ENCODE data around the gene MGAT5. TPM values are rescaled to one million over a fixed set of nuclear protein-coding genes. Genes with fewer than 3 reads are reported as not detected.

Gene MGAT5
- total RNA-seq, 1 donor from 2014 or later = 32.5 TPM

DNA sequence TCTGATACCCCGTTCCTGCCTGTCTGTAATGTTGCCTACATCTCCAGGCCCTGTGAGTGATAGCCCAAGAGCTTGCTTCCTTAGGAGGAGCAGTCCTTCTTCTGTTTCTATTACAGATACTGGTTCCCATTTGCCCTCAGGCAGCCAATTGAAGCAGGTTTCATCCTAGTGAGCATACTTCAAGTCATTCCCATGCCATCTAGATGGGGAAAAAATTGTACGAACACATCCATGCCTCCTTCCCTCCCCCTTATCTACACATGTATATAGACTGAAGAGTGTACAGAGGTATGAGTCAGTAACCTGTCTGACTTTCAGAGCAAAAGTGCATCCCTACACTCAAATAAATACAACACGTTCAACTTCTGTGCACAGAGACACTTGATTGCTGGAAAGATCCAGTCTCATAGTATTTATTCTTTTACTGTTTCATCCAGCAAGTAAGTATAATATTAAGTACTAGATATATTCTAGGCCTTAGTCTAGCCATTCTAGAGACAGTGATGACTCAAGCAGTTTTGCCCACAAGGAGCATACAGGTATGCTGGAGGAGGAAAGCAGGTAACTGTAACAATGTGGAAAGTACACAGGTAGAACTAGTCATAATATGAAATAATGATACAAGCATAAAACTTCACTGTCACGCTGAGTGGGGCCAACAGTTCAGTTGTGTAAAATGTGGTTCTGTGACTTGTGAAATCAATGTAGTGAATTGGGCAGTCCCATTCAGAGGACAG lies 153.4 kb downstream of the MGAT5 start:
- H3K36me3 ChIP-seq (ENCODE audit: control insufficient read depth, insufficient read depth, low read length) = no peaks in the 10 kb centered on the region
- no peaks in the 10 kb centered on the region for H3K27me3 ChIP-seq (ENCODE audit: control insufficient read depth, insufficient read depth, low read length)
- DNase-seq (ENCODE audit: low read depth) = no peak
- H3K4me3 ChIP-seq (ENCODE audit: low read depth, low read length) = no peak overlapping the region
- TF ChIP-seq, protein P1, sequence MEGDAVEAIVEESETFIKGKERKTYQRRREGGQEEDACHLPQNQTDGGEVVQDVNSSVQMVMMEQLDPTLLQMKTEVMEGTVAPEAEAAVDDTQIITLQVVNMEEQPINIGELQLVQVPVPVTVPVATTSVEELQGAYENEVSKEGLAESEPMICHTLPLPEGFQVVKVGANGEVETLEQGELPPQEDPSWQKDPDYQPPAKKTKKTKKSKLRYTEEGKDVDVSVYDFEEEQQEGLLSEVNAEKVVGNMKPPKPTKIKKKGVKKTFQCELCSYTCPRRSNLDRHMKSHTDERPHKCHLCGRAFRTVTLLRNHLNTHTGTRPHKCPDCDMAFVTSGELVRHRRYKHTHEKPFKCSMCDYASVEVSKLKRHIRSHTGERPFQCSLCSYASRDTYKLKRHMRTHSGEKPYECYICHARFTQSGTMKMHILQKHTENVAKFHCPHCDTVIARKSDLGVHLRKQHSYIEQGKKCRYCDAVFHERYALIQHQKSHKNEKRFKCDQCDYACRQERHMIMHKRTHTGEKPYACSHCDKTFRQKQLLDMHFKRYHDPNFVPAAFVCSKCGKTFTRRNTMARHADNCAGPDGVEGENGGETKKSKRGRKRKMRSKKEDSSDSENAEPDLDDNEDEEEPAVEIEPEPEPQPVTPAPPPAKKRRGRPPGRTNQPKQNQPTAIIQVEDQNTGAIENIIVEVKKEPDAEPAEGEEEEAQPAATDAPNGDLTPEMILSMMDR (IDR thresholded peaks at IDR 0.05; ENCODE audit: insufficient read depth, low read length, poor library complexity, severe bottlenecking) = no peak

DNA sequence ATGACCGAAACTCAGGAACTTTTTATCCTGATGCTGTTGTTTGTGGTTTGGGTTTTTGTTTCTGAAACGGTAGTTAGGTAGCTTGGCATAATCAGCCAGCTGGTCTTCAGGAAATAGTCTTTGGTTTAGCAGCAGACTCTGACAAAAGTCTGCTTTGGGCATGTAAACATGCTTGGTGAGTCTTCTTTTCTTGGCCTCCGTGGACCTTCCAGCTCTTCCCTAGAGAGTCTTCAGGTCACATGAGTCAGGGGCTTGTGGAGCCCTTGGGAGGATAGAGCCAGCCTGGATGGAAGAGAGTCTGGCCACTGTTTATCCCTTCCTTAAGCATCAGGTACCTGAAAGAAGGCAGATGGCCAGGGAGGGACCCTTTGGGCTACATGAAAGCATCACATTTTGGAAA lies 154.5 kb downstream of the MGAT5 start:
- no peaks in the 10 kb centered on the region for H3K36me3 ChIP-seq (ENCODE audit: control insufficient read depth, insufficient read depth, low read length)
- no peak for DNase-seq (ENCODE audit: low read depth)
- H3K4me3 ChIP-seq (ENCODE audit: low read depth, low read length) = no peak overlapping the region
- no peaks in the 10 kb centered on the region for H3K27me3 ChIP-seq (ENCODE audit: control insufficient read depth, insufficient read depth, low read length)
- TF ChIP-seq, protein P1 (IDR thresholded peaks at IDR 0.05; ENCODE audit: insufficient read depth, low read length, poor library complexity, severe bottlenecking) = no peak

DNA sequence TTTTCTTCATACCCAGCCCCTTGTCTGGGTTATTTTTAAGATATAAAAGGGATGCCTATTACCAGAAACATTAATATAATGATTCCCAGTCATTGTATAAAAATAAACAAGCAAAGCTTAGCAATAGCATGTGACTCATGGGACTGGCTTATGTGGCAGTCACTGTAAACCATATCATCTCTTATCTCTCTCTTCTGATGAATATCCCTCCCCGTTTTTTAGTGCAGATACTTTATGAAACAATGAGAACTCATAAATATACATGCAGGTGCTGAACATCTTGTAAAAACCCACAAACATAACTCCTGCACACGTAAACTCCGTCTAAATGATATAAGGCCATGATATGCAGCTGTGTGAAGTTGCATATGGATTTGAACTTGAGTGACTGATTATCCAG lies 154.9 kb downstream of the MGAT5 start:
- H3K27me3 ChIP-seq (ENCODE audit: control insufficient read depth, insufficient read depth, low read length) = no peaks in the 10 kb centered on the region
- TF ChIP-seq, protein P1 (IDR thresholded peaks at IDR 0.05; ENCODE audit: insufficient read depth, low read length, poor library complexity, severe bottlenecking) = no peak
- no peaks in the 10 kb centered on the region for H3K36me3 ChIP-seq (ENCODE audit: control insufficient read depth, insufficient read depth, low read length)
- H3K4me3 ChIP-seq (ENCODE audit: low read depth, low read length) = no peak overlapping the region
- no peak for DNase-seq (ENCODE audit: low read depth)

DNA sequence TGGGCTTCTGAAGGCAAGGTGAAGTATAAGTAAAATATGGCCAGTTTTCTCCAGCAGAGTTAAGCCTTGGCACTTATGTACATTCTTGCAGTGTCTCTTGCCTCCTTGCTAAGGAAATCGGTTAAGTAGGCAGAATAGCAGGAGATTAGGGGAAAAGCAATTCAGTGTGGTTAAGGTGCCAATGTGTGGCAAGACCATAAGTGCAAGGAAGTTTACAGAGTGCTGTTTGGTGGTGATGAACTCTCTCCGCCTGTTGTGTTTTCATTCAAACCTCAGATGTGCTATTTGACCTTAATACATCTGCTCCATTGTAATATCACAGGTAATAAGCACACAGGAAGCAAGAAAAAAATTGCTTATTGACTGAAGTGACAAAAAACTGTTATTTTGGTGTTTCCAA lies 156.1 kb downstream of the MGAT5 start:
- H3K4me3 ChIP-seq (ENCODE audit: low read depth, low read length) = no peak overlapping the region
- TF ChIP-seq, protein P1 (IDR thresholded peaks at IDR 0.05; ENCODE audit: insufficient read depth, low read length, poor library complexity, severe bottlenecking) = no peak
- no peaks in the 10 kb centered on the region for H3K27me3 ChIP-seq (ENCODE audit: control insufficient read depth, insufficient read depth, low read length)
- no peak for DNase-seq (ENCODE audit: low read depth)
- no peaks in the 10 kb centered on the region for H3K36me3 ChIP-seq (ENCODE audit: control insufficient read depth, insufficient read depth, low read length)

DNA sequence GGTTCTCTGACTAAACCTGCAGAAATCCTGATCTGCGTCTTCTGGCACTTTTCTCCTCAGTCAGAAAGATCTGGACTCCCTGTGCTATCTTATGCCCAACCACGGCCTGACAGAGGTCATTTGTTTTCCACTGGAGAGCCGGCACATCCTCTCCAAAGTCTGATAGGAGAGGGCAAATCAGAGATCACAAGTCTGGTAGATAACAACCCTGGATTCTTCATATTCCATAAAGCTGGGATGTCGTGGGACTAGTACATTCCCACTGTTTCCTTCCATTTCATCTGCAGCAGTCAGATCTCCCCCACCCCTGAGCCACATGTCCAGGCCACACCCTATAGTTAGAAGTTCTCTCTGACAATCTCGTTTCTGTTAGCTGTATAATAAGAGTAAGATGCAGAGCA lies 157.0 kb downstream of the MGAT5 start:
- no peak overlapping the region for H3K4me3 ChIP-seq (ENCODE audit: low read depth, low read length)
- no peaks in the 10 kb centered on the region for H3K27me3 ChIP-seq (ENCODE audit: control insufficient read depth, insufficient read depth, low read length)
- no peaks in the 10 kb centered on the region for H3K36me3 ChIP-seq (ENCODE audit: control insufficient read depth, insufficient read depth, low read length)
- TF ChIP-seq, protein P1 (IDR thresholded peaks at IDR 0.05; ENCODE audit: insufficient read depth, low read length, poor library complexity, severe bottlenecking) = no peak
- DNase-seq (ENCODE audit: low read depth) = no peak

DNA sequence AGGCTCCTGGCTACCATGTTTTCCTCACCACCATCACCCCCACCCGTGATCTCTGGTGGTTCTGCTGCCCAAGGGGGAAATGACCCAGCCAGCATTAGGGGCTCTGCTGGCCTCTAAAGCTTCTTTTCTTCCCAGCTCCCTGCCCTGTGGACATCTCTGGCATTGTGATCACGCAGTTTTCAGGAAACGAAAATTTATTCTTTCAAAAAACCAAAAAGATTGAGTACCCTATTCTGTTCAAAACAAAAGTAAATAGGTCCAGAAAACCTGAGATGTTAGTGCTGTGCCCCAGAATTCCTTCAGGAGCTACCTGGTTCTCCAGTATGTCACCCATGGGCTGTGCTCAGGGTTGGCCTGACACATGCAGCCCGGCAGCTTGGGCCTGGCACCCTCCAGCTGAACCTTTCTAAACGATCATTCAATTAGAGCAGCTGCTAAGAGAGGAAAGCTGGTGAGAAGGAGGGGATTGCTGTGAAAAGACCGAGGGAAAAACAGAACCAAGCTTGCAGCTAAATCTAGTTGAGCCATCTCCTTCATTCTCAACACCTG lies 157.5 kb downstream of the MGAT5 start:
- TF ChIP-seq, protein P1 (IDR thresholded peaks at IDR 0.05; ENCODE audit: insufficient read depth, low read length, poor library complexity, severe bottlenecking) = no peak
- Histone ChIP-seq H3K4me3 (ENCODE audit: low read depth, low read length) (no peak overlapping the region), H3K27me3 (ENCODE audit: control insufficient read depth, insufficient read depth, low read length) (no peaks in the 10 kb centered on the region), H3K36me3 (ENCODE audit: control insufficient read depth, insufficient read depth, low read length) (no peaks in the 10 kb centered on the region)
- no peak for DNase-seq (ENCODE audit: low read depth)

Data from kidney epithelial cell (primary cell).